NOMO-1 treated with DMSO at 0.1 percent for 48 hours (cell line): Measurements from ENCODE around the gene LRCH2.

Source experiments
- DNase-seq: peaks from one replicate; lab custom pipeline; 2025; ENCODE audit not compliant: unreplicated experiment; lab: John Stamatoyannopoulos, UW

The LRCH2 gene

GRCh38 chrX:115067812-115068211, 166.1 kb downstream of the LRCH2 start:
- no peak for DNase-seq

GRCh38 chrX:115065304-115065703, 168.6 kb downstream of the LRCH2 start:
- DNase-seq, result no peak
